Measurements from ENCODE around the gene DRC7. TPM values are rescaled to one million over a fixed set of nuclear protein-coding genes. Genes with fewer than 3 reads are reported as not detected.

The DRC7 gene
- total RNA-seq, 1 experiment from 2014 or later = not detected

- DNase-seq (no peak), ATAC-seq (no peak)
- POLR2A ChIA-PET (ENCODE audit: unreplicated experiment) = no interaction called here
- Histone ChIP-seq H3F3A (ENCODE audit: low read length, unreplicated experiment) (no peaks in the 10 kb centered on the region), H3K79me2 (ENCODE audit: low read length) (no peaks in the 10 kb centered on the region), H3K9ac (ENCODE audit: low read length) (no peak overlapping the region), H3K4me1 (ENCODE audit: insufficient read depth, low read length) (peaks cover 16% of the 10 kb centered on the region; the same call in 1 of the 2 replicates), H3K4me2 (ENCODE audit: low read length) (no peak overlapping the region), H2AFZ (ENCODE audit: low read length) (no peak overlapping the region), H3K9me2 (replicated peaks; ENCODE audit: low read length) (no peaks in the 10 kb centered on the region), H3K4me3 (ENCODE audit: low read length) (no peak overlapping the region), H3K27ac (ENCODE audit: low read length) (no peak overlapping the region), H3K9me3 (ENCODE audit: low read length) (no peaks in the 10 kb centered on the region), H3K27me3 (ENCODE audit: low read length) (no peaks in the 10 kb centered on the region), H4K20me1 (ENCODE audit: low read length) (no peaks in the 10 kb centered on the region), H3K36me3 (ENCODE audit: low read depth, low read length) (no peaks in the 10 kb centered on the region)
- intact Hi-C loops (cut with micrococcal nuclease) = no loop called here
- BruUV-seq (replicated peaks) = no TSS peak
- CTCF ChIA-PET = no interaction called here
- TF ChIP-seq EZH2phosphoT487 (IDR thresholded peaks at IDR 0.05; ENCODE audit: borderline replicate concordance, low read length) (no peak), EZH2 (IDR thresholded peaks at IDR 0.05; ENCODE audit: low read length, unreplicated experiment) (no peak)
- TF ChIP-seq, protein P1, sequence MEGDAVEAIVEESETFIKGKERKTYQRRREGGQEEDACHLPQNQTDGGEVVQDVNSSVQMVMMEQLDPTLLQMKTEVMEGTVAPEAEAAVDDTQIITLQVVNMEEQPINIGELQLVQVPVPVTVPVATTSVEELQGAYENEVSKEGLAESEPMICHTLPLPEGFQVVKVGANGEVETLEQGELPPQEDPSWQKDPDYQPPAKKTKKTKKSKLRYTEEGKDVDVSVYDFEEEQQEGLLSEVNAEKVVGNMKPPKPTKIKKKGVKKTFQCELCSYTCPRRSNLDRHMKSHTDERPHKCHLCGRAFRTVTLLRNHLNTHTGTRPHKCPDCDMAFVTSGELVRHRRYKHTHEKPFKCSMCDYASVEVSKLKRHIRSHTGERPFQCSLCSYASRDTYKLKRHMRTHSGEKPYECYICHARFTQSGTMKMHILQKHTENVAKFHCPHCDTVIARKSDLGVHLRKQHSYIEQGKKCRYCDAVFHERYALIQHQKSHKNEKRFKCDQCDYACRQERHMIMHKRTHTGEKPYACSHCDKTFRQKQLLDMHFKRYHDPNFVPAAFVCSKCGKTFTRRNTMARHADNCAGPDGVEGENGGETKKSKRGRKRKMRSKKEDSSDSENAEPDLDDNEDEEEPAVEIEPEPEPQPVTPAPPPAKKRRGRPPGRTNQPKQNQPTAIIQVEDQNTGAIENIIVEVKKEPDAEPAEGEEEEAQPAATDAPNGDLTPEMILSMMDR (conservative IDR thresholded peaks at IDR 0.05; ENCODE audit: low read depth, low read length) = no peak
Measured at GRCh38 chr16:57680842-57681375, 13.7 kb upstream of the DRC7 start.

GRCh38 chr16:57681950-57682728 is 12.5 kb upstream of the DRC7 start:
- Histone ChIP-seq H4K20me1 (ENCODE audit: low read length) (no peaks in the 10 kb centered on the region), H3K27me3 (ENCODE audit: low read length) (no peaks in the 10 kb centered on the region), H3K4me2 (ENCODE audit: low read length) (no peak overlapping the region), H3K9me2 (replicated peaks; ENCODE audit: low read length) (no peaks in the 10 kb centered on the region), H3K4me3 (ENCODE audit: low read length) (no peak overlapping the region), H3K36me3 (ENCODE audit: low read depth, low read length) (no peaks in the 10 kb centered on the region), H2AFZ (ENCODE audit: low read length) (no peak overlapping the region), H3K79me2 (ENCODE audit: low read length) (no peaks in the 10 kb centered on the region), H3K9ac (ENCODE audit: low read length) (no peak overlapping the region), H3F3A (ENCODE audit: low read length, unreplicated experiment) (no peaks in the 10 kb centered on the region), H3K27ac (ENCODE audit: low read length) (no peak overlapping the region), H3K4me1 (ENCODE audit: insufficient read depth, low read length) (peaks cover 9% of the 10 kb centered on the region; the same call in 1 of the 2 replicates), H3K9me3 (ENCODE audit: low read length) (no peaks in the 10 kb centered on the region)
- intact Hi-C loops (cut with micrococcal nuclease) = no loop called here
- ATAC-seq (no peak), DNase-seq (no peak)
- ChIA-PET CTCF (no interaction called here), POLR2A (ENCODE audit: unreplicated experiment) (no interaction called here)
- no peak for TF ChIP-seq EZH2 (IDR thresholded peaks at IDR 0.05; ENCODE audit: low read length, unreplicated experiment)
- no peak for TF ChIP-seq EZH2phosphoT487 (IDR thresholded peaks at IDR 0.05; ENCODE audit: borderline replicate concordance, low read length)
- TF ChIP-seq, protein P1 (conservative IDR thresholded peaks at IDR 0.05; ENCODE audit: low read depth, low read length) = no peak
- BruUV-seq (replicated peaks) = no TSS peak

Measured in PC-3 (cell line).